GM21529 (cell line): Measurements from ENCODE around the gene C19orf67.

Experiments
- ATAC-seq: cut with Tn5 transposase; IDR thresholded peaks from one replicate; pipeline ENCODE4 v1.9.1; 2021; ENCODE audit not compliant: unreplicated experiment

Gene C19orf67

DNA sequence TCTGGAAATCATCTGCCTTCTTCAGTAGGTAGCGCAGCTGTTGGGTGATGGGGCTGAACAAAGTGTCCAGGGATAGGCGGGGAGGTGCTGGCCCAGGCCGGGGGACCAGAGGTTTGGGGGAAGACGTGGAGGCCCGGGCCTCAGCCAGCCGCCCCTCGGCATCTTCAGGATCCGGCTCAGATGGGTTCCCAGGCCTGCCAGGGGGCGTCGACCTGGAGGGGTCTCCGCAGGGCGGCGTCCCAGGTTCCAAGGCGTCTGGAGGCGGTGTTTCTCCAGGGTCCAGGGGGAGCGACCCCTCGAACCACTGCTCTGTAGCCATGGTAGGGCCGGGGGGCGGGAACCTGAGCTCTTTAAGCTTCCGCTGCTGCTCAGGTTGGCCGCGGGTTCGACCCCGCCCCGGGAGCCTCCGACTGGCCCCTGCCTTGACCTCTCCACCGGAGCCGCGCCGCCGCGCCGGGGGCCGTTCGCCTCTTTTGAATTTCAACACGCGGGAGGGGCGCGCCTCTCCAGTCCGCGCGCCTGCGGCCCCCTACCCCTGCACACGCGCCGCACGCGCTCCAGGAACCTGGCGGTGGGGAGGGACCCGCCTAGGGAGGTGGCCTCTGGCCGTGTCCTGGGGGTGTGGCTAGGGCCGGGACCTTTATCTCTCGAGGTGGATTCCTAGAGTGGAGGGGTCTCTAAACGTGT, at the start of gene C19orf67:
TSS of gene C19orf67 (minus strand) at position 475 of the 687 bp plus-strand sequence. CDS start at position 319, 156 bp downstream.
- no peak for ATAC-seq

DNA sequence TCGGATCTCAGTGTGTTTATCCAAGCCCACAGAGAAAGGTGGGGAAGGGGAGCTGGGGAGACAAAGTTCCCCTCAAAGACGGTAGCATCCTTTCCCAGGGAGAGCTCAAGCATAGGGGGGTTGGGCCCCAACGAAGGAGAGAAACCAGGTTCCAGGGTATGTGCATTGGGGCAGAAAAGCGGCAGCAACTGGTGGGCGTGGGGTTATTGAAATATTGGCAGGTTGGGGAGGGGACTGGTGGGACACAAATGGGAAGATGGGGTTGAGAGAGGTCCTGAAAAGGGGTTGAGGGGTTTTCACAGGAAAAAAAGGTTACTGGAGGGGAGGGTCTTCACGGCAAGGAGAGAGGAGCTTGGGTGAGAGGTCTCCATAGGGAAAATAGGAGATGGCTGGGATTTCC, 49.8 kb upstream of the C19orf67 start:
- no peak for ATAC-seq

DNA sequence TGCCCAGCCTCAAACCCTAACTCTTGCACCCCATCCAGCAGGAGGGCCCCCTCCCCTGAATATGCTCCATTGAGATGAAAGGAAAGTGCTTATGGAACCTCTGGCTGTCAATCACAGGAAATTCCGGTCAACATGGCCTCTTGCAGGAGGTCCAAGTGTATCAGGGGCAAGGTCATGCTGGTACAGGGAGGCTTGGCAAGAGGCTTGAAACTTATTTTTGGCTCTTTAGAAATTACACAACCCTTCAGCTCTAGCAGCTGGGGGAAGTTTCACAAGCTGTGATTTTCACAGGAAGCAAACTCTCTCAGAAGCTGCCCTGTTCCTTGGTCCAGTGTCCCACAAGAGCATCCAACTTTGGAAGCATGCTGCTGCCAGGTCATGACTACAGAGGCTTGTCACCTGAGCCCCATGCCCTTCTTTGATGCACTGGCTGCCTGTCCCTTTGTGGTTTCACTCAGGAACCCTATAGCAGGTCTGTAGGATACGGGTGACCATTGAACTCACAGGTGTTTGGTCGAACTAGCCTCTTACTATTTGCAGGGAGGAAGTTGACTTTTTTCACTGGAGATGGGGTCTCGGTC, 42.4 kb upstream of the C19orf67 start:
- ATAC-seq, result peak; percentile 52

DNA sequence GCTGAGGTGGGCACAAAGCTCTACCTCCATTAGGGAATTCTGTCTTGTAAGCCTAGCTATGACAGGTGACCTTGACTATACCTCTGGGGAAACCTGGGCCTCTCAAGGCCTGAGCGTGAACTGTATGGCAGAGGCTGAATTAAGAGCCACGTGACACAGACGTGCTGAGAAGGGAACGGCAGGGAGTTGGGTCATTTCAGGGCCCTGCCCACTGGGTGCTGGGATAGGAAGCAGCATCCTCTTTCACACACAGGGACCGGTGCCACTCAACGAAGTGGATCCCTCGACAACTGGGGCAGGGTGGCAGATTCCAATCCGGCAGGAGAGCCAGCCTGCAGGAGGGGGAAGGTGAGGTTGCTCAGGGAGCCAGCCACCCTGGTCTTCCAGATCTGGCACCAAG, 41.6 kb upstream of the C19orf67 start:
- ATAC-seq, result no peak

DNA sequence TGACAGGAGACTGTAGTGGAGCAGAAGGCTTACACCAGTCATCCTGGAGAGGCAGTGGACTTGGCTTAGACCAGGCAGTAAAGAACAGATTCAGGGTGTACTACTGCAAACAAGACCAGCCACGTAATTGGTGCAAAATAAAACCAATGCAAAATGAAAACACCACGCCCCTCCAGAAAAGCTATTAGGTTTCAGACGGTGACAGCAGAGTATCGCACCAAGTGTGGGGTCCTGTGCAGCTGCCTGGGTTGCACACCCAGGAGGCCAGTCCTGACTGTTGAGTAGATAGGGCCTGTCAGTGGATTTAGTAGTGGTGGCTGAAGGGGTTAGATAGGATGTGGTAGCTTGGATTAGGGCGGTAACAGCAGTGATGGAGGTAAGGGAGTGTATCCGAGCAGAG, 37.3 kb upstream of the C19orf67 start:
- ATAC-seq, result no peak

DNA sequence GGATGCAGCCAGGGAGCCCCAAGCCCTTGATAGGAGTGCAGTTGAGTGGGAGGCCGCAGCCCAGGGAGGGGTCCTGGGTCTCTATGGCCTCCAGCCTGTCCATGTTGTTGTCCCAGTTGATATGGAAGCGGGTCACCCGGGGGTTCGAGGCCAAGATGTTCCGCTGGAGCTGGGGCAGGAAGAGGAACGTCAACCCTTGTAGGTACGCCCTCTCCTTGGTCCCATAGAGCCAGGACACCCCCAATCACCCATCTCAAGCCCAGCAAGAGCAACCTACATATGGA, 34.9 kb upstream of the C19orf67 start:
- no peak for ATAC-seq

DNA sequence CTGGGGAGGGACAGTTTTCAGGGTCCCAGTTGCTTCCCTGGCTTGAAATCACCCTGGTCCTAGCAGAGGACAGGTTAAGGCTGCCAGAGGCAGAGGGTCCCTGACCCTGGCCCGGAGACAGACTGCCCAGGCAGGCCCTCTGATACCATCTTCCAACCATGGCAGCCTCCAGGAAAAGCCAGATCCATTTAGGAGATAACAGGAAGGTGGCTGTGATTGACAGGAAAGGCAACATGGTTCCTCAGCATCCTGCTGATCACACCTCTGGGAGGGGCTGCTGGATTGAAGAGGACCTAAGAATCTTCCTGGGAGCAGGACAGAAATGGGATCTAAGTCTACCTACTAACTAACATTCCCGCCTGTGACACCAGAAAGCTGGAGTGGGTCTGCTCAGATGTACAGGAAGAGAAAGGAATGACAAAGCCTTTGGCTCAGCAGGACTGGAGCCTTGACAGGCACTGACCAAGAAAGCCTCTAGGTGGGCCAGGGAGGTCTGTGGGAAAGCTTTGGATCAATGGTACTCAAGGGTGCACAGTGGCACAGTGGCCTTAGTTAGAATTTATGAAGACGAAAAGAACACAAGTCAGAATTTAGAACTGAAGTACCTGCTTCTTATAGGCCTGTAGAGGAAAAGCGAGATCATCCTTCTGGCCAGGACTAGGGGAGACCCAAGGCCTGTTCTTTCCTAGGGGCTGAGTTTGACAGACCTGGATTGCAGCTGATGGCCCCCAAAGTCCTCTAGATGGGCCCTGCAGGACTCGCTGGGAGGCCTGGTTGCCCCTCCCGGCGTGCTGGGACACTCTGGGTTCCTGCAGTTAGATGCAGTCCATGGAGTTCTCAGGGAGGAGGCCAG, 34.3 kb upstream of the C19orf67 start:
- ATAC-seq, result no peak

DNA sequence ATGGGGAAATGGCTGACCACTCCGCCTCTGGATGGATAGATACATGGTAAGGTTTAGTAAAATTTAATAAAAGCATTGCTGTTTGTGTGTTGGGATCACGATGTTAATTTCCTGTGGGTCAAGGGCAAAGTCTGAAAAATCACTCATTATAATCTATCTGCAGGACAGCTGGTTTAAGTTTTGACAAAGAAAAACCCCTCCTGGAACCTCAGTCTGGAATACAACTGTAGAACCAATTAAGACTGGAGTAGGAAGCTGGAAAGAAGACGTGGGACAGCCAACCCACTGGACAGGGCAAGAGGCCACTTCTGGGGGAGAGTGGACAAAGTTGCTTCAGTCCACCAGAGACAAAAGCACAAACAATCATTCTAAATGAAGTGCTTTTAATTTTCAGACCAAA, 33.6 kb upstream of the C19orf67 start:
- ATAC-seq, result no peak

DNA sequence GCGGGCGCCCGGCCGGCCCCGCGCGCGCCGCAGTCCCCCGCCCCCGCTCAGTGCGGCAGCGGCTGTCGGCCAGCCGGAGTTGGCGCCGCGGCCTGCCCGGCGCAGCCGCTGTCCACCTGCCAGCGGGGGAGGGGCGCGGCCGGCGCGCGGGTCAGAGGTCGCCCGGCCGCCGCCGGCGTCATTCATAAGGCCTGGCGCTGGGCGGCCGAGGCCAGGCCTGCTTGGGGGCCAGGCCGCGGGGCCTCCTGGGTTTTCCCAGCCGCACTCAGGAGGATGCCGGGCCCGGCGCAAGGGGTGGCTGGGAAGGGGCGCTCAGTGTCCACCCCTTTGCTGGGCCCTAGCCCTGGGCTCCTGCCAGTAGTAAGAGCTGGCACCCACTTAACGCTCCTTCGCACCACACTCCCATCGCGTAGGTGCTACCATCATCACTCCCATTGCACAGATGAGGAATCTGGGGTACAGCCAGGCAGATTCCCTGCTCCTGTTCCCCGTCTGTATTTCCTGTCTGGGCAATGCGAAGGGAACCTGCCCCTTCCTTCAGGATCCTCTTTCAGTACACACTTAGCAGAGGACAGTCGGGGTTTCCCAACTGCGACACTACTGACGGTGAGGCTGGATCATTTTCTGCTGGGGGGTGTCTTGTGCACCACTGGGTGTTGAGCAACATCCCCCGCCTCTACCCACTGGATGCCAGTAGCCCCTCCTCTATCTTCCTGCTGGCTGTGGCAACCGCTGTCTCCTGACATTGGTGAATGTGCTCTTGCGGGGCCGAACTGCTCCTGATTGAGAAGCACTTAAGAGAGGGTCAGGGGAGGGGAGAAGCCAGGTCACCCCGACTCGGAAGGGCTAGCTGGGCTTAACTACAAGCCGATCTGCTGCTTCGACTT, 32.8 kb upstream of the C19orf67 start:
- peak; percentile 1 for ATAC-seq

DNA sequence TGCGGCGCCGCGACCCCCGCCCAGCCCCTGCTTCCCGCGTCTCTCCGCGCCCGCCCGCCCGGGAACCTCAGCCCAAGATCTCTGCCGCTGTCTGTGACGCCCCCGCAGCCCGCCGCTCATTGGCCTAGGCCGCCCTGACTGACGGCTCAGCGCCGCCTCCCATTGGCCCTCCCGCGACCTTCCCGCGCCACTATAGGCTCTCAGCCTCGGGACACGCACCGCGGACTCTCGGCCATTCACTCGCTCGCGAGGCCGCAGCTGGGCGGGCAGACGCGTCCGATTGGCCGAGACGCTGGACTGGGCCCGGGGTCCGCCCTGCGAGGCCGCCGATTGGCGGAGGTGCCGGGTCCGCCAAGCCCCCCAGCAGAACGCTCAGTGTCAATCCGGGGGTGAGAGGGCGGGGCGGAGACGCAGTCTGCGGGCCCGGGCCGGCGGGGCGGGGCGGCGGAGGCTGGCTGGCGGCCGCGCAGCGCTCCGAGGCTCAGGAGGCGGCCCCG, 32.1 kb upstream of the C19orf67 start, which contains the start of gene PRKACA:
TSS of gene PRKACA (minus strand) at position 95 of the 497 bp plus-strand sequence. CDS start 215 bp downstream, outside the sequence.
- peak; percentile 86 for ATAC-seq

DNA sequence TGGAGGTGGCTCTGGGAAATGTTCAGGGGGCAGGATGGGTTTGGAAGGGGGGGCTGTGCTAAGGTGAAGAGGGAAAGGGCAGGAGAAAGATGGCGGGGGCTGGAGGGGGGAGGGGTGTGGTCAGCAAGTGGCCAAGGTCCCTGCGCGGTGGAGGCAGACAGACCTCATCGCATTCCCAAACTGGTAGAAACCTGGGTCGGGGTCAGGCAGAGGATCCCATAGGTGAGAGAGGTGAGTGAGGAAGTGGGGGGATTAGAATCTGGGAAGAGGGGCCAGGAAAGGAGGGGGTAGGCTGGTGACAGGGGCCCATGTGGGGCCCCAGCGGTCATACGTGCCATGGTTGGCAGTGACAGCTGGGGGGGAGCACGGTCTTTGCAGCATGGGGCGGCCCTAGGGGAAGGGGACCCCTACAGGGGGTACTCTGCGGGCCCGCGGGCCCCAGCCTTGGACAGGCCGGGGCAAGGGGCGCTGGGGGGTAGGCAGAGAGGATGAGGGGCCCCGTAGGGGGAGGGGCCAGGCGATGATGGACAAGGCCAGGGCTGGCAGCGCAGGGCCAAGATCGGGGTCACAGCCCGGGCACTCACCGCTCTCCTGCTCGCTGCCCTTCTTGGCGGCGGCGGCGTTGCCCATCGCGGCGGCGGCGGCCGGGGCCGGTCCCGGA, 31.5 kb upstream of the C19orf67 start:
- peak; percentile 1 for ATAC-seq

DNA sequence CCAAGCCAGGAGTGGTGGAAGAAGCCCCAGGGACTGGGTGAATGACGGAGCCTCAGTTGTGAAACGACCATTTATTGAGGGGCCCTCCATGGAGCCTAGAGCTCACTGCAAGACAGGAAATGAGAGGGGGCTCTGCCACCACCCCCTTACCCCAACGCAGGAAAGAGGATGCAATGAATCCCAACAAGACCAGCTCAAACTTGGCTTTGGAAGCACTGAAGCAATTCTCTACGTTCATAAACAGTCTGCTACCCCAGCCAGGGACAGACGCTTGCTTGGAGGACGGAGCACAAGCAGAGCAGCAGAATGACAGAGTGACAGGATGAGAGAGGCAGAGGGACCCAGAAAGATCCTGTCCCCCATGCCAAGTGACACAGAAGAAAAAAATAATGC, 30.9 kb upstream of the C19orf67 start:
- ATAC-seq, result no peak

DNA sequence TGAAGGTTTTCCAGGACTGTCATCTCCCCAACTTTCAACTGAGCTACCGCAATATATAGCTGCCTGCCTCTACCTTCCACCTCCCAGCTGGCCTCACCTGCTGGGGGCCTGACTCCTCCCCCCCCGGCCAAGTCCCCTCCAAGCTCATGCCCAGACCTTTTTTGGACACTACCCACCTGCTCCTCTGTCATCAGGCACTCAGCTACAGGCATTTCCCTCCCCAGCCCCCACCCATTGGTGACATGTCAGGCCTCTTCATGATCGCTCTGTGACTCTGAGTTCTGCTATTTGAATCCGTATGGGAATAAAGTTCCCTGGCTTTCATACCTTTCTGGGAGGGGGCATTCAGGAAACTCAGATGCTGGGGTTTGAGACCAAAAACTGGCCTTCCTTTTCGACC, 30.2 kb upstream of the C19orf67 start:
- ATAC-seq, result no peak

DNA sequence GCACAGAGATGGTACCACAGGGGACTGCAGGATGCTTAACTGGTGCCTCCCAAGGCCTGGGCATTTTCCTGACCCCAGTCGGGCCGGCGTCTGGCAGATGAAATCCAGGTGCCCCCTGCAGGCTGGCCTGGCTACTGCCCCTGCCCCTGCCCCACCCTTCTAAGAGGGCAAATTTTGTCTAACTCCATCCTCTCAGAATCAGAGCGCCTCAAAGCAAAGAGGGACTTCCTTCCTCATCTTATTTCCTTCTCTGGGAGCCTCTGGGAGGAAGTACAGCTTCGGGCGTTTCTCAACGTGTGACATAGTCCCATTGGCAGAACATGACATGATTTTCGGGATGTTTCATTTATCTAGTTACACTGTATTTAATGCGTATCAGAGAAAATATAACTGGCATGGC, 29.3 kb upstream of the C19orf67 start:
- ATAC-seq, result no peak

DNA sequence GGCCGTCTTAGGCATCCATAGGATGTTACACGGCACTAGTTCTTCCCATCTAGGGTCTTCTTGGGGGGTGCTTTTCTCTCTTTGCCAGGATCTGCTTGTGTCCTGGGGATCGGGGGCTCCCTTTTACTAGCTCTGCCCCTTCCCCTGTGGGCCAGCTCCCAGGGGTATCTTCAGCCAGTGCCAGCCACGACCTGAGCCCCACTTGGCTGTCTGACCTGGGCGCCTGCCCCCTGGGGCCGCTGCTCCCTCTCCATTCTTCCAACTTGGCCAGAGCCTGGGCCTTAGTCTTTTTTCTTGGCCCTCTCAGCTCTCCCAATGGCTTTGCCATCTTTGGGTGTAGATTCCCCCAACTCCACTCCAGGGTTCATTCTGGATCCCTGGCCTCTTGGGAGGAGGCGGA, 28.9 kb upstream of the C19orf67 start:
- ATAC-seq, result no peak

DNA sequence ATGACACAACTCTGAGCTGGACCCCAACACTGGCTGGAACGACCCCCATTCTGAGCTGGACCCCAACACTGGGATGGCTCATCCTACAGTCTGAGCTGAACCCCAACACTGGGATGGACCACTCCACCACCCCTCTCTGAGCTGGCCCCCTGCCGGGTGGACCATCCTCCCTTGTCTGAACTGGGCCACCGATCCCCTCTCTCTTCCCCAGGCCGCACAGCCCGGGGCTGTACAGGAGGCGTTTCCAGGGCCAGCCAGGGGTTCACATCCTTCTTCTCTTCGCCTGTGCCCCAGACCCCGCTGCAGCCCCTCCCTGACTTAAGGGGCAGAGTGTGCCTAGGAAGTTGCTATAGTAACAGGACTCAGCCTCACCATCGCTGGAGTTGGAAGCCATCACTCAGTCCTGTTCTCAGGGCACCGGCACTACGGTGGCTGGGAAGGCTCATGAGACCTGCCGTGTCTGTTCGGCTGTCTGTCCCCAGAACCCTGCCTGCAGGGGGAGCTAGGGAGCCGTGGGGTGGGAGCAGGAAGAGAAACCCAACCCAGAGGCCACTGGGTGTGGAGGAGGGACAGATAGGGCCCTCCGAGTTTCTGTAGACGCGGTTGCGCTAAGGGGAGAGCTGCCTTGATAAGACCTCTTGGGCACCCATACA, 28.3 kb upstream of the C19orf67 start:
- ATAC-seq, result no peak

DNA sequence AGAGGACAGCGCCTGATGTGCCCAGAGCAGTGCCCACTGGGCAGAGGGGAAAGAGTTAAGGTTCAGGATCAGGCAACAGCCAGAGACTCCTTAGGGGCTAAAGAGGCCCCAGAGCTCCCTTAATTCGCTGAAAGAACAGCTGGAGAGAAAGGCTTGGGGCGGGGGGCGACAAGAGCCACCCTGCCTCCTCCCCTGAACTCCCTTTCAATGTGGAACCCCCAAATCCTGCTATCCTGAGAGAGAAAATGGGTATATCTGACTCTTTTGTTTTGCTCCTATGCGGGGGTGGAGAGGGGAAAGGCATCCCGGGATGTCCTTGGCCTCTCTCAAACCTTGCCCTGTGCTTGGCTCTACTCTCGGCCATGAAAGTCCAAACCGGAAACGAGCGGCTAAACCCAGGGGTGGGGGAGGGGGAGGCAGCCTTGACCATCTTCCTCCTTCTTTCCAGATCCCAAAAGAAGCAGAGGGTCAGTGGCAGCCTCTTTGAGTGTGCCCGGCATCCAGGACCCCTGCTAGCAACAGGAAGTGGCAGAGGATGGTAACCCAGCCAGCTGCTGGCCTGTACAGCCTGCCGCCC, 27.3 kb upstream of the C19orf67 start:
- ATAC-seq, result no peak

DNA sequence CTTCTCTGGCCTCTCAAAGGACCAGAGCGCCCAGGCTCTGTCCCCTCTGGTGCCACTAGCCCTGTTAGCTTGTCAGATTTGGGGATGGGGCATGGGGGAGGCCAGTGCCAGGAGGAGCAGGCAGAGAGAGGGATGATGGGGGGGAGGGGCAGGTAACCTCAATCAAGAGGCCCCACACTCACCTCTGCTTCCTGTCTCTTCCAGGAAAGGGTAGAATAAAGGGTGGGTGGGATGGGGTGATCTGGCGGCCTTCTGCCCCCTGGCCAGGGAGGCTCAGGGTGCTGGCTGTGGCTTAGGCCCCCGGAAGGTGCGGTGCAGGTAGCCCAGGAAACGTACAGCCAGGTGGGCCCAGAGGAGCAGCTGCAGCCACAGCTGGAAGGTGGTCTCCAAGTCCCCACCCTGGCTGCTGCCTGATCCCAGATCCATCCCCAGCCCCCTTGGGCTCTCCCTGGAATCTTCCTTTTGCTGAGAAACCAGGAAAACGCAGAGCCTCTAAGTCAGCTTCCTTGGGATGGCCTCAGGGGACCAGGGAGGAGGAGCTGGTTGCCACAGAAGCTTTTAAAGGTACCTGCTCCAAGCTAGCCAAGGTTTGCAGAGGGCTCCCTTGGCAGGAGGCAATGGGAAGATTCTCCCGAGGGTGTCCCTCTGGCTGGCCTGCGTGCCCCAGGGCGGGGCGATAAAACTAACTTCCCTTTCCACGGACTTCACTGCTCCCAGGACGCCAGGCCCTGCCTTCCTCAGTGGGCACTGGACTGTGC, 26.6 kb upstream of the C19orf67 start:
- no peak for ATAC-seq

DNA sequence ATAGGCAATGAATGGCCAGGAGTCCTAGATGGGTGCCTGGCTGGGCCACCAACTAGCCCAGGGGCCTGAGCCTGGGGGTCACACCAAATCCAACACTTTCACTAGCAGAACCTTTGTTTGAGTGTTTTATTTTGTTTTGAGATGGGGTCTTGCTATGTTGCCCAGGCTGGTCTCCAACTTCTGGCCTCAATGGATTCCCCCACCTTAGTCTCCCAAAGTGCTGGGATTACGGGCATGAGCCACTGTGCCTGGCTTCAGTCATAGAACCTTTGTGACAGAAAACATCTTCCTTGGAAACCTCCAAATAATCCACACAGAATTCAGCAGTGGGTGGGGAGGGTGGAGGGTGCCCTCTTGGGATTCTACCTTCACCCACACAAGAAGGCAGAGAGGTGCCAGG, 25.9 kb upstream of the C19orf67 start:
- ATAC-seq, result no peak
